Heart left ventricle (tissue), 16 donors: ENCODE measurements around the gene ARHGAP5. TPM values are rescaled to one million over a fixed set of nuclear protein-coding genes. Genes with fewer than 3 reads are reported as not detected.

Source experiments
- ATAC-seq, 4 donors: fragments of 200-7000 bp; cut with Tn5 transposase; one replicate each; pipeline ENCODE4 v1.9.1; 2020 to 2022; ENCODE audit warnings: moderate library complexity in 4 of 4, mild to moderate bottlenecking in 3 of 4, moderate number of reproducible peaks in 1 of 4
- DNase-seq, 5 donors: peaks; one replicate each; pipeline ENCODE4 v3.0.0-alpha.2; 2020
- H3K27ac ChIP-seq, 12 donors: fragments of 200-600 bp; sonication (generic) in 4 of 12; one replicate each; pipeline versions ENCODE4 v1.5.0 to v1.8.0; 2016 to 2022; ENCODE audit warnings: mild to moderate bottlenecking in 2 of 12
- H3K27me3 ChIP-seq, 9 donors: fragments of 200-600 bp; sonication (generic) in 2 of 9; one replicate each; pipeline versions ENCODE4 v1.5.1 to v1.8.0; 2016 to 2022; ENCODE audit warnings: mild to moderate bottlenecking in 3 of 9
- H3K36me3 ChIP-seq, 9 donors: fragments of 200-600 bp; sonication (generic) in 2 of 9; one replicate each; pipeline versions ENCODE4 v1.5.0 to v1.8.0; 2018 to 2022; ENCODE audit warnings: mild to moderate bottlenecking in 2 of 9
- H3K4me1 ChIP-seq, 12 donors: fragments of 200-600 bp; sonication (generic) in 4 of 12; one replicate each; pipeline versions ENCODE4 v1.5.0 to v1.8.0; 2016 to 2022; ENCODE audit warnings: mild to moderate bottlenecking in 3 of 12
- H3K4me3 ChIP-seq, 12 donors: fragments of 200-600 bp; sonication (generic) in 4 of 12; one replicate each; pipeline versions ENCODE4 v1.5.0 to v1.8.0; 2017 to 2022; ENCODE audit warnings: mild to moderate bottlenecking in 9 of 12, moderate library complexity in 4 of 12
- H3K9me3 ChIP-seq, 12 donors: fragments of 200-600 bp; sonication (generic) in 4 of 12; one replicate each; pipeline versions ENCODE4 v1.5.0 to v1.8.0; 2016 to 2022; ENCODE audit warnings: mild to moderate bottlenecking in 1 of 12
- POLR2A ChIP-seq, 2 donors: fragments of 450-650 bp; IDR thresholded peaks; one replicate each; pipeline ENCODE4 v1.6.1; 2017; ENCODE audit warnings: antibody characterized with exemption in 2 of 2, mild to moderate bottlenecking in 2 of 2, moderate library complexity in 2 of 2
- WGBS, 4 donors: extraction: QIAGEN DNeasy Blood & Tissue Kit in 2 of 4; methylation state at CpG; one replicate each; pipeline versions ENCODE4 v1.1.5 to v1.1.7; 2013 to 2018; 5-methylcytosine and 5-hydroxymethylcytosine counted together
- intact Hi-C, 10 donors: fragments of 100-400 bp; cut with DNase I; formaldehyde crosslinking; loops; one replicate each; pipeline versions ENCODE4 v1.11.1 to v1.14.2; 2022
- polyA plus RNA-seq, 2 donors: library from polyadenylated mRNA; stranded (reverse); fragments of 200-250 nt; gene quantifications; one replicate each; pipeline ENCODE4 v1.2.3, GENCODE V29; 2013
- total RNA-seq, 9 donors: library from RNA; depleted of rRNA in 2 of 9; stranded (reverse); fragments of >200 nt in 2 of 9; fragmentation: NEBNext Ultra II Directional in 3 of 9; extraction: Animal tissue kit (Norgen Biotek cat#: 25700) in 3 of 9; gene quantifications; one replicate each; pipeline versions ENCODE4 v1.1.0 to v1.2.4, GENCODE V29; 2016 to 2023
- TF ChIP-seq, protein P1 (sequence below), 12 donors: fragments of 200-600 bp; sonication (generic) in 4 of 12; IDR thresholded peaks; one replicate each; pipeline versions ENCODE4 v1.5.0 to v1.8.0; 2018 to 2022; ENCODE audit warnings: antibody characterized with exemption in 12 of 12, mild to moderate bottlenecking in 5 of 12
- donor health status: ischemic (EF 13 %, LVEDD 7.1; RV severe dilation, severe dysfunction).
- donor health status: healthy with polysubstance abuse.
- donor health status: DM: no; HTN: yes; CAD: no.
- donor health status: DM: no; HTN: no; CAD: no.
- donor health status: ischemic (EF 25% LVEDD 6.9; RV normal size, moderate dysfunction).
- donor health status: ischemic (EF 25% LVEDD 5.7; RV mildly dilated, moderate dysfunction).
- donor health status: healthy.
- donor health status: DM: yes; HTN: yes; CAD: no.
- donor health status: ischemic (EF 35%, LVEDD 5.7; RV mildly dilated, moderate dysfunction).
- donor health status: nonischemic (EF 11% LVEDD 7.7; RV severe dilation, severe dysfunction).
- donor health status: DM: yes; HTN: yes; CAD: no.
- donor health status: PGD.
- donor health status: ischemic (EF 29% LVEDD 5.4; RV normal size, mild dysfunction).
- donor health status: nonischemic (EF 23%, LVEDD 6.1; RV moderate dilation, normal function).

Gene ARHGAP5
- total and polyA plus RNA-seq, 11 donors, result 21.0 to 277 (median 243) TPM

DNA sequence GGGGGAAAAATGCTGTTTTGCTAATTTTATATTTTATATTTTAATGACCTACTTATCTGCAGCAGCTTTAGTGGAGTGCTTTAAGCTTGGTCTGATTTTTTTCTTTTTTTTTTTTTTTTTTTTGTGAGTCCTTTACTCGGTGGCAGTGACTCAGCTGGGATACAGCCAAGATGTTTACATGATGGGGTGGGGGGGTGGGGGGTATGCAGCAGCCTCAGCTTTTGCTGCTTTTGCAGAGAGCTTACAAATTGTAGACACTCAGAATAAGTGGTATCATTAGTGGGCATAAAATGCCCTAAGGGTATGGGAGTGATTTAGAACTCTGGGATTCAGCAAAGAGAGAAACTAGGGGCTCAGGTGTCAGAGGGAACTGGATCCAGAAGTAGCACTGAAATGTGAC, 38.2 kb upstream of the ARHGAP5 start:
- Histone ChIP-seq H3K27me3 (no peaks in the 10 kb centered on the region), H3K27ac (no peak overlapping the region), H3K4me1 (peaks cover 0 to 5% (median 0%) of the 10 kb centered on the region in 12 donors), H3K9me3 (peaks cover 0 to 4% (median 0%) of the 10 kb centered on the region in 12 donors), H3K36me3 (no peaks in the 10 kb centered on the region), H3K4me3 (no peak overlapping the region)
- no peak for DNase-seq
- WGBS, 4 donors, result 3 to 22% (median 9%) methylated on average over 1 of the region's 1 CpG
- TF ChIP-seq, protein P1, sequence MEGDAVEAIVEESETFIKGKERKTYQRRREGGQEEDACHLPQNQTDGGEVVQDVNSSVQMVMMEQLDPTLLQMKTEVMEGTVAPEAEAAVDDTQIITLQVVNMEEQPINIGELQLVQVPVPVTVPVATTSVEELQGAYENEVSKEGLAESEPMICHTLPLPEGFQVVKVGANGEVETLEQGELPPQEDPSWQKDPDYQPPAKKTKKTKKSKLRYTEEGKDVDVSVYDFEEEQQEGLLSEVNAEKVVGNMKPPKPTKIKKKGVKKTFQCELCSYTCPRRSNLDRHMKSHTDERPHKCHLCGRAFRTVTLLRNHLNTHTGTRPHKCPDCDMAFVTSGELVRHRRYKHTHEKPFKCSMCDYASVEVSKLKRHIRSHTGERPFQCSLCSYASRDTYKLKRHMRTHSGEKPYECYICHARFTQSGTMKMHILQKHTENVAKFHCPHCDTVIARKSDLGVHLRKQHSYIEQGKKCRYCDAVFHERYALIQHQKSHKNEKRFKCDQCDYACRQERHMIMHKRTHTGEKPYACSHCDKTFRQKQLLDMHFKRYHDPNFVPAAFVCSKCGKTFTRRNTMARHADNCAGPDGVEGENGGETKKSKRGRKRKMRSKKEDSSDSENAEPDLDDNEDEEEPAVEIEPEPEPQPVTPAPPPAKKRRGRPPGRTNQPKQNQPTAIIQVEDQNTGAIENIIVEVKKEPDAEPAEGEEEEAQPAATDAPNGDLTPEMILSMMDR (IDR thresholded peaks at IDR 0.05), result no peak
- no peak for TF ChIP-seq POLR2A (IDR thresholded peaks at IDR 0.05)
- intact Hi-C loops, result no loop called here
- ATAC-seq, result no peak

DNA sequence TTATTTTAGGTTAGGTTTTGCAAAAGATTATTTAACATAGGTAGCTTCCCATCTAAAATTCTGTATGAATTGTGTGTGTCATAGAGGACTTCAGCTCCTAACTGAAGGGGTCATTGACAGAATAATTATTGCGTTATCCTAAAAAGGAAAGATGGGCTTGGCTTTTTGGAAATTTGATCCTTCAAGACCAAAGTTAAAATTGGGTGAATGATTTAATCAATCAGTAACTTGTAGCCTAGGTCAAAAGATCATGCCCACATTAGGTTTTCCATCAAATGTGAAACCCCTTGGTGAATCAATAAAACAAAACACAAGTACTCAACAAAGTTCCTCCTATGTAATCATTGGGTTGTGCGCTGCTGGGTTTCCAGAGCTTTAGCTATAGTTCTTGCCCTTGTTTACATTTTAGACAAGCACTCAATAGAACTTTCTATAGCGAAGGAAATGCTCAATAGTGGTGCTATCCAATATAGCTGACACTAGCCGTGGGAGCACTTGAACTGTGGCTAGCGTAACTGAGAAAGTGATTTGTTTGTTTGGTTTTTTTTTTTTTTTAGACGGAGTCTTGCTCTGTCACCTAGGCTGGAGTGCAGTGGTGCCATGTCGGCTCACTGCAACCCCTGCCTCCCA, 37.6 kb upstream of the ARHGAP5 start:
- Histone ChIP-seq H3K36me3 (no peaks in the 10 kb centered on the region), H3K27me3 (no peaks in the 10 kb centered on the region), H3K27ac (no peak overlapping the region), H3K4me1 (peaks cover 0 to 9% (median 0%) of the 10 kb centered on the region in 12 donors), H3K9me3 (peaks cover 0 to 4% (median 0%) of the 10 kb centered on the region in 12 donors), H3K4me3 (no peak overlapping the region)
- WGBS, 4 donors, result 81 to 90% (median 86%) methylated on average over 7 of the region's 7 CpGs
- no peak for TF ChIP-seq POLR2A (IDR thresholded peaks at IDR 0.05)
- TF ChIP-seq, protein P1 (IDR thresholded peaks at IDR 0.05), result no peak
- DNase-seq, result no peak
- intact Hi-C loops, result no loop called here
- ATAC-seq, result no peak

DNA sequence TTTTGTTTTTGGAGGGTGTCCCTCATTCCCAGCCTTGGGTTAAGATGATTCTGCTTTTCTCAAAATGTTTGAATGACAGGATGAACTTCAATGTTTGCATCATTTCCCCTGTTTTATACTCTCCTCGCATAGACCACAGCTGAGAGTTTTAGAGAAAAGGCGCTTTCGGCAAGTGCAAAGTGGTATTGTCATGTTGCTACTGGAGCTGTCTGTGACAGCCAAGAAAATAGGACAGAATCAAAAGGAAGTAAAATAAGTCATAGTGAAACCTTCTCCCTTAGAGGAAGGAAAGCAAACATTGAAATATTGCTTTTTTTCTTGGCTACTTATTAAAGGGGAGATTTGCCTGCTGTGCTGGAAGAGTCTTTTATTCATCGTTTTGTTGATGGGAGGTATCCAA, 33.5 kb upstream of the ARHGAP5 start:
- WGBS, 4 donors, result 47 to 58% (median 52%) methylated on average over 4 of the region's 4 CpGs
- no peaks in the 10 kb centered on the region for H3K27me3 ChIP-seq
- TF ChIP-seq POLR2A (IDR thresholded peaks at IDR 0.05), result no peak
- TF ChIP-seq, protein P1 (IDR thresholded peaks at IDR 0.05), result no peak
- peak in 2 of 4 donors; percentile 29 to 74 for ATAC-seq
- DNase-seq, result no peak
- H3K36me3 ChIP-seq, result no peaks in the 10 kb centered on the region
- no peak overlapping the region for H3K4me3 ChIP-seq
- peaks cover 0 to 9% (median 0%) of the 10 kb centered on the region in 12 donors for H3K4me1 ChIP-seq
- peak overlapping the region in 1 of 12 donors; percentile 2 for H3K27ac ChIP-seq
- intact Hi-C loops, result no loop called here
- H3K9me3 ChIP-seq, result peaks cover 0 to 4% (median 0%) of the 10 kb centered on the region in 12 donors

DNA sequence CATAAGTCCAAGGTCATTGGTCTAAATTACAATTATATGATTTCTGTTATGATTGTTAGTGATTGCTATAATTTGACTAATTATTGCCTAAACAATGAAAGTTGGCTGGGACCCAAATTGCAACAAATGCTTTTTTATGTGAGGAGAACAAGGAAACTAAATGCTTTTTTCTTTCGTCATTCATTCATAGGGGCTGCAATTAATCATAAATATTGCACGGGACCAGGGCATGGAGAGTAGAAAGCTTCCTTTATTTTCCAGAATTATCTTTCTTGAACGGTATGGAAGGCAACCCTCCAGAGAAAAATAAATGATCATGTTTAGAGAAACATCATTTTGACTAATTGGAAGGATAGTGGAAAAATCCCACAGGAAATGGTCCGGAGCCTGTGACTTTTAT, 32.6 kb upstream of the ARHGAP5 start:
- ATAC-seq (no peak), DNase-seq (no peak)
- H3K27ac ChIP-seq, result no peak overlapping the region
- H3K4me3 ChIP-seq, result no peak overlapping the region
- intact Hi-C loops, result no loop called here
- WGBS, 4 donors, result 67 to 74% (median 68%) methylated on average over 4 of the region's 4 CpGs
- no peaks in the 10 kb centered on the region for H3K27me3 ChIP-seq
- H3K9me3 ChIP-seq, result peaks cover 0 to 4% (median 0%) of the 10 kb centered on the region in 12 donors
- H3K36me3 ChIP-seq, result no peaks in the 10 kb centered on the region
- H3K4me1 ChIP-seq, result peaks cover 0 to 9% (median 0%) of the 10 kb centered on the region in 12 donors
- TF ChIP-seq, protein P1 (IDR thresholded peaks at IDR 0.05), result no peak
- TF ChIP-seq POLR2A (IDR thresholded peaks at IDR 0.05), result no peak
